Nephron progenitor cell (in vitro differentiated cells): ENCODE data around the gene PIP4K2B.

Experiments used
- DNase-seq: peaks from one replicate; pipeline ENCODE4 v3.0.0; 2021
- H3K27ac Mint-ChIP-seq: 2 replicates; pipeline ENCODE4 v1.8.0; 2021; ENCODE audit warnings: mild to moderate bottlenecking, moderate library complexity, mixed read lengths
- H3K27me3 Mint-ChIP-seq: 2 replicates; pipeline ENCODE4 v1.8.0; 2021; ENCODE audit warnings: mild to moderate bottlenecking, low read depth, mixed read lengths; ENCODE audit not compliant: poor library complexity
- H3K36me3 Mint-ChIP-seq: 2 replicates; pipeline ENCODE4 v1.8.0; 2021; ENCODE audit warnings: low read depth, mixed read lengths
- H3K4me1 Mint-ChIP-seq: 2 replicates; pipeline ENCODE4 v1.8.0; 2021; ENCODE audit warnings: mixed read lengths
- H3K4me3 Mint-ChIP-seq: 2 replicates; pipeline ENCODE4 v1.8.0; 2021; ENCODE audit warnings: mild to moderate bottlenecking, moderate library complexity, mixed read lengths
- H3K9me3 Mint-ChIP-seq: 2 replicates; pipeline ENCODE4 v1.8.0; 2021; ENCODE audit warnings: mild to moderate bottlenecking, moderate library complexity, mixed read lengths
- TF ChIP-seq, protein P1 (sequence below): fragments of 200-600 bp; sonication (generic); IDR thresholded peaks from 2 replicates; pipeline ENCODE4 v1.5.0; 2021; ENCODE audit warnings: antibody characterized with exemption

PIP4K2B gene

DNA sequence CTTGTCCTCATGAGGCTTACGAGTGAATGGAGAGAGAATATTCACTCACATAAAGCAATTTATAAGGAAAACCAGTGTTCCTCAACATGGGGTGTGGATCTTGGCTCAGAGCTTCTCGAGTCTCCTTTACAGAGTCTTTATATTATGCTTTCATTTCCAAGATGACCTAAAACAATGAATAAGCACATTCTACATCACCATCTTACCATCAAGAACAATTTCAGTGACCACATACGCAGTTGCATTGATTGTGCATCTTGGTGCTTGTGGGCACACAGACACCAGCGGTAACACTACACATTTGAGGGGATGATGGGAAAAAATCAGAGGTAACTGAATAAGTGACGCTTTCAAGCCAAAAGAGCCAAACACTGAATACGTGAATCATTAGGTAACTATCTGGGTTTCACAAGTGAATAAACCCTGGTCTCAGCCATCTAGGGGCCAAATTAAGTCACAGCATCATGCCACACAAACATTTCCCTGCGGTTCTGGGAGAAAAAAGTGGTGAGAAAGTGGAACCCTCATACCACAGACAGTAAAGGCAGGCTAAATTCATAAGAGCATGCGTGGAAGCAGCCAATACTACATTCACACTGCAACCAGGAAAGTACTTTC is 16.3 kb upstream of the PIP4K2B start:
- H3K27me3 Mint-ChIP-seq: no peaks in the 10 kb centered on the region
- H3K27ac Mint-ChIP-seq: no peak overlapping the region
- H3K4me1 Mint-ChIP-seq: no peaks in the 10 kb centered on the region
- no peaks in the 10 kb centered on the region for H3K9me3 Mint-ChIP-seq
- H3K36me3 Mint-ChIP-seq: peaks cover 35% of the 10 kb centered on the region
- TF ChIP-seq, protein P1, sequence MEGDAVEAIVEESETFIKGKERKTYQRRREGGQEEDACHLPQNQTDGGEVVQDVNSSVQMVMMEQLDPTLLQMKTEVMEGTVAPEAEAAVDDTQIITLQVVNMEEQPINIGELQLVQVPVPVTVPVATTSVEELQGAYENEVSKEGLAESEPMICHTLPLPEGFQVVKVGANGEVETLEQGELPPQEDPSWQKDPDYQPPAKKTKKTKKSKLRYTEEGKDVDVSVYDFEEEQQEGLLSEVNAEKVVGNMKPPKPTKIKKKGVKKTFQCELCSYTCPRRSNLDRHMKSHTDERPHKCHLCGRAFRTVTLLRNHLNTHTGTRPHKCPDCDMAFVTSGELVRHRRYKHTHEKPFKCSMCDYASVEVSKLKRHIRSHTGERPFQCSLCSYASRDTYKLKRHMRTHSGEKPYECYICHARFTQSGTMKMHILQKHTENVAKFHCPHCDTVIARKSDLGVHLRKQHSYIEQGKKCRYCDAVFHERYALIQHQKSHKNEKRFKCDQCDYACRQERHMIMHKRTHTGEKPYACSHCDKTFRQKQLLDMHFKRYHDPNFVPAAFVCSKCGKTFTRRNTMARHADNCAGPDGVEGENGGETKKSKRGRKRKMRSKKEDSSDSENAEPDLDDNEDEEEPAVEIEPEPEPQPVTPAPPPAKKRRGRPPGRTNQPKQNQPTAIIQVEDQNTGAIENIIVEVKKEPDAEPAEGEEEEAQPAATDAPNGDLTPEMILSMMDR: no peak
- H3K4me3 Mint-ChIP-seq: no peak overlapping the region
- DNase-seq: no peak

DNA sequence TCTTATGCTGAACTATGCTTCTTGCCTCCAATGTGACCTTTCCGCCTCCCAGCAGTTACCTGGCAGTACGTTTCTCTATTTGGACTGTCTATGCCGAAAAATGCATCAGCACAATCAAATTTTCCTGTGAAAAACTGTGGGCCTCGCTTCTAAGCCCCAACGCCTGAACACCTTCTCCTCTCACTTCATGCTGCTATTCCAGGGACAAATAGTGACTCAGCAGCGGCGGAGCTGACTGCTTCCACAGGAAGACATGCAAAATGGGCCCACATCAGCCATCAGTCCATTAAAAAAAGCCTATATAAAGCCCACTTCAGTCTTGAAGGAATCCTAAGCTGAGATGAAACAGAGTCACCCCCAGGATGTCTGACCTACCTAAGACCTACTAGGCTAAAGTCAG is 10.5 kb upstream of the PIP4K2B start:
- no peak overlapping the region for H3K27ac Mint-ChIP-seq
- no peaks in the 10 kb centered on the region for H3K4me1 Mint-ChIP-seq
- no peak for DNase-seq
- peaks cover 53% of the 10 kb centered on the region for H3K36me3 Mint-ChIP-seq
- H3K9me3 Mint-ChIP-seq: no peaks in the 10 kb centered on the region
- no peak overlapping the region for H3K4me3 Mint-ChIP-seq
- TF ChIP-seq, protein P1: no peak
- H3K27me3 Mint-ChIP-seq: no peaks in the 10 kb centered on the region

- Mint-ChIP-seq H3K36me3 (peaks cover 70% of the 10 kb centered on the region), H3K27ac (peak overlapping the region; percentile 74), H3K4me3 (peak overlapping the region; percentile 79)
Measured at GRCh38 chr17:38800237-38800760, 943 bp upstream of the PIP4K2B start.

GRCh38 chr17:38798614-38799500 is 499 bp downstream of the PIP4K2B start:
- Mint-ChIP-seq H3K36me3 (peaks cover 68% of the 10 kb centered on the region), H3K27me3 (peaks cover 4% of the 10 kb centered on the region), H3K4me3 (peak overlapping the region; percentile 97), H3K9me3 (no peaks in the 10 kb centered on the region), H3K27ac (peak overlapping the region; percentile 98), H3K4me1 (peaks cover 39% of the 10 kb centered on the region)
- TF ChIP-seq, protein P1: no peak
- no peak for DNase-seq

More at GRCh38 chr17:38800237-38800760, 943 bp upstream of the PIP4K2B start:
- DNase-seq: no peak
- Mint-ChIP-seq H3K4me1 (peaks cover 33% of the 10 kb centered on the region), H3K27me3 (peaks cover 3% of the 10 kb centered on the region), H3K9me3 (peaks cover 4% of the 10 kb centered on the region)
- TF ChIP-seq, protein P1: no peak

DNA sequence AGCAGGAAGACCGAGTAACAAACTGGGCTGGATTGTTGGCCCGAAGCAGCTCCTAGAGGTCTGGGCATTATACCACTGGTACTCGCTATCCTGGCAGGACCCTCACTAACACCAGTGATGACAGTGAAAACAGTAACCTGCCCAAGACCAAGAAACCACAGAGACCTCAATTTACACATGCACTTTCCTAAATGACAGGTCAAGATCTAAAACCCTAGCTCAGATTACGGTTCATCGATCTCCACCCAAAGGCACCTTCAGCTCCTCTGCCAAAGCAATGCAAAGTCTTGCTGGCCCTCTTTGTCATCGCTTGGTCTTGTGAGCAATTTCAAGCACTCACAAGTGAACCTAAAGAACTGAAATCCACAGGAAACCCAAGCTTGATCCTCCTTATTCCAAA is 1.5 kb downstream of the PIP4K2B start:
- H3K4me3 Mint-ChIP-seq: peak overlapping the region; percentile 97
- peaks cover 7% of the 10 kb centered on the region for H3K27me3 Mint-ChIP-seq
- H3K36me3 Mint-ChIP-seq: peaks cover 61% of the 10 kb centered on the region
- no peak for DNase-seq
- H3K27ac Mint-ChIP-seq: peak overlapping the region; percentile 98
- peaks cover 42% of the 10 kb centered on the region for H3K4me1 Mint-ChIP-seq
- H3K9me3 Mint-ChIP-seq: no peaks in the 10 kb centered on the region
- TF ChIP-seq, protein P1: no peak
